ENCODE results near the gene UGGT1. TPM values are rescaled to one million over a fixed set of nuclear protein-coding genes. Genes with fewer than 3 reads are reported as not detected.

UGGT1 gene
- total RNA-seq, 1 donor = 80.0 TPM

GRCh38 chr2:128156812-128157211, 65.8 kb downstream of the UGGT1 start:
- no peak for TF ChIP-seq CTCF (IDR thresholded peaks at IDR 0.05; ENCODE audit: extremely low read depth, low read depth, low read length)
- H3K4me2 ChIP-seq (ENCODE audit: insufficient read depth, low read length) = no peak overlapping the region
- DNase-seq (ENCODE audit: insufficient read length, low spot score, missing footprints) = no peak
- no peaks in the 10 kb centered on the region for H3K79me2 ChIP-seq (ENCODE audit: insufficient read depth, low read length)
- no peak overlapping the region for H2AFZ ChIP-seq (ENCODE audit: low read length)
- H3K27ac ChIP-seq (ENCODE audit: low read depth, low read length) = no peak overlapping the region
- H3K4me1 ChIP-seq (ENCODE audit: insufficient read depth, low read length) = no peaks in the 10 kb centered on the region
- no peaks in the 10 kb centered on the region for H4K20me1 ChIP-seq (ENCODE audit: insufficient read depth, low read length)
- H3K9me3 ChIP-seq (ENCODE audit: low read depth, low read length) = no peaks in the 10 kb centered on the region
- no peak overlapping the region for H3K4me3 ChIP-seq (ENCODE audit: insufficient read depth, low read length)
- no peaks in the 10 kb centered on the region for H3K27me3 ChIP-seq (ENCODE audit: insufficient read depth, low read length)
- peaks cover 67% of the 10 kb centered on the region for H3K36me3 ChIP-seq (ENCODE audit: insufficient read depth, low read length)

GRCh38 chr2:128157644-128158043, 66.6 kb downstream of the UGGT1 start:
- Histone ChIP-seq H3K4me3 (ENCODE audit: insufficient read depth, low read length) (no peak overlapping the region), H3K79me2 (ENCODE audit: insufficient read depth, low read length) (peaks cover 2% of the 10 kb centered on the region), H3K36me3 (ENCODE audit: insufficient read depth, low read length) (peaks cover 72% of the 10 kb centered on the region), H2AFZ (ENCODE audit: low read length) (no peak overlapping the region), H3K27ac (ENCODE audit: low read depth, low read length) (no peak overlapping the region), H3K9me3 (ENCODE audit: low read depth, low read length) (no peaks in the 10 kb centered on the region), H4K20me1 (ENCODE audit: insufficient read depth, low read length) (no peaks in the 10 kb centered on the region), H3K4me2 (ENCODE audit: insufficient read depth, low read length) (no peak overlapping the region), H3K27me3 (ENCODE audit: insufficient read depth, low read length) (no peaks in the 10 kb centered on the region), H3K4me1 (ENCODE audit: insufficient read depth, low read length) (no peaks in the 10 kb centered on the region)
- no peak for TF ChIP-seq CTCF (IDR thresholded peaks at IDR 0.05; ENCODE audit: extremely low read depth, low read depth, low read length)
- DNase-seq (ENCODE audit: insufficient read length, low spot score, missing footprints) = no peak

GRCh38 chr2:128158176-128158575, 67.2 kb downstream of the UGGT1 start:
- Histone ChIP-seq H3K27me3 (ENCODE audit: insufficient read depth, low read length) (no peaks in the 10 kb centered on the region), H3K36me3 (ENCODE audit: insufficient read depth, low read length) (peaks cover 70% of the 10 kb centered on the region)
- no peak for TF ChIP-seq CTCF (IDR thresholded peaks at IDR 0.05; ENCODE audit: extremely low read depth, low read depth, low read length)

GRCh38 chr2:128159437-128159836, 68.4 kb downstream of the UGGT1 start:
- no peak overlapping the region for H3K4me3 ChIP-seq (ENCODE audit: insufficient read depth, low read length)
- no peak overlapping the region for H2AFZ ChIP-seq (ENCODE audit: low read length)
- no peaks in the 10 kb centered on the region for H3K27me3 ChIP-seq (ENCODE audit: insufficient read depth, low read length)
- H3K27ac ChIP-seq (ENCODE audit: low read depth, low read length) = no peak overlapping the region
- peaks cover 59% of the 10 kb centered on the region for H3K36me3 ChIP-seq (ENCODE audit: insufficient read depth, low read length)
- H3K4me2 ChIP-seq (ENCODE audit: insufficient read depth, low read length) = no peak overlapping the region
- H3K4me1 ChIP-seq (ENCODE audit: insufficient read depth, low read length) = no peaks in the 10 kb centered on the region
- no peak for TF ChIP-seq CTCF (IDR thresholded peaks at IDR 0.05; ENCODE audit: extremely low read depth, low read depth, low read length)
- no peaks in the 10 kb centered on the region for H4K20me1 ChIP-seq (ENCODE audit: insufficient read depth, low read length)
- no peak for DNase-seq (ENCODE audit: insufficient read length, low spot score, missing footprints)
- H3K79me2 ChIP-seq (ENCODE audit: insufficient read depth, low read length) = peaks cover 2% of the 10 kb centered on the region
- H3K9me3 ChIP-seq (ENCODE audit: low read depth, low read length) = no peaks in the 10 kb centered on the region

More at GRCh38 chr2:128158176-128158575, 67.2 kb downstream of the UGGT1 start:
- H3K4me1 ChIP-seq (ENCODE audit: insufficient read depth, low read length) = no peaks in the 10 kb centered on the region
- no peaks in the 10 kb centered on the region for H4K20me1 ChIP-seq (ENCODE audit: insufficient read depth, low read length)
- no peaks in the 10 kb centered on the region for H3K9me3 ChIP-seq (ENCODE audit: low read depth, low read length)
- H3K27ac ChIP-seq (ENCODE audit: low read depth, low read length) = no peak overlapping the region
- H2AFZ ChIP-seq (ENCODE audit: low read length) = no peak overlapping the region
- peaks cover 2% of the 10 kb centered on the region for H3K79me2 ChIP-seq (ENCODE audit: insufficient read depth, low read length)
- no peak overlapping the region for H3K4me3 ChIP-seq (ENCODE audit: insufficient read depth, low read length)
- no peak for DNase-seq (ENCODE audit: insufficient read length, low spot score, missing footprints)
- H3K4me2 ChIP-seq (ENCODE audit: insufficient read depth, low read length) = no peak overlapping the region

All from osteoblast (primary cell).